Neural cell (in vitro differentiated cells): ENCODE data around the gene FKRP. TPM values are rescaled to one million over a fixed set of nuclear protein-coding genes. Genes with fewer than 3 reads are reported as not detected.

Experiments used
- H2AFZ ChIP-seq: fragments of 200-600, 300-800 bp; sonication (generic), shearing (Covaris generic); 2 replicates; pipeline ENCODE4 v1.6.0; 2014; ENCODE audit warnings: low read depth, mild to moderate bottlenecking, antibody characterized with exemption, low read length, moderate library complexity
- H3F3A ChIP-seq: fragments of 200-600 bp; shearing (Covaris generic); 2 replicates; pipeline ENCODE4 v1.6.1; 2016; ENCODE audit warnings: mild to moderate bottlenecking, moderate library complexity, mixed read lengths, antibody characterized with exemption, low read length; ENCODE audit not compliant: insufficient read depth, poor library complexity, severe bottlenecking
- H3K27ac ChIP-seq: fragments of 200-600, 300-800 bp; sonication (generic), shearing (Covaris generic); 2 replicates; pipeline ENCODE4 v1.5.1; 2014; ENCODE audit warnings: mild to moderate bottlenecking, low read length, moderate library complexity
- H3K27me3 ChIP-seq: fragments of 300-800, 200-600 bp; sonication (generic), shearing (Covaris generic); 2 replicates; pipeline ENCODE4 v1.6.0; 2014; ENCODE audit warnings: mild to moderate bottlenecking, low read depth, low read length, moderate library complexity; ENCODE audit not compliant: insufficient read depth
- H3K36me3 ChIP-seq: fragments of 300-800, 200-600 bp; sonication (generic), shearing (Covaris generic); 2 replicates; pipeline ENCODE4 v1.5.1; 2014; ENCODE audit warnings: mild to moderate bottlenecking, antibody characterized with exemption, low read length, moderate library complexity; ENCODE audit not compliant: insufficient read depth
- H3K4me2 ChIP-seq: fragments of 300-800, 200-600 bp; sonication (generic), shearing (Covaris generic); 2 replicates; pipeline ENCODE4 v1.6.0; 2014; ENCODE audit warnings: mild to moderate bottlenecking, low read length
- H3K4me3 ChIP-seq: fragments of 300-800, 200-600 bp; sonication (generic), shearing (Covaris generic); 2 replicates; pipeline ENCODE4 v1.5.1; 2014; ENCODE audit warnings: mild to moderate bottlenecking, low read length, moderate library complexity
- H3K79me2 ChIP-seq: fragments of 200-600 bp; shearing (Covaris generic); replicated peaks from 2 replicates; pipeline ENCODE4 v1.6.0; 2014; ENCODE audit warnings: mild to moderate bottlenecking, low read length, moderate library complexity; ENCODE audit not compliant: insufficient read depth
- H3K9ac ChIP-seq: fragments of 300-800, 200-600 bp; sonication (generic), shearing (Covaris generic); 2 replicates; pipeline ENCODE4 v1.6.1; 2016; ENCODE audit warnings: mild to moderate bottlenecking, low read length, mixed read lengths
- H3K9me2 ChIP-seq: fragments of 200-600 bp; shearing (Covaris generic); 2 replicates; pipeline ENCODE4 v1.6.1; 2016; ENCODE audit warnings: mild to moderate bottlenecking, low read length, mixed read lengths; ENCODE audit not compliant: insufficient read depth
- H3K9me3 ChIP-seq: fragments of 200-600, 300-800 bp; sonication (generic), shearing (Covaris generic); 2 replicates; pipeline ENCODE4 v1.6.1; 2016; ENCODE audit warnings: mild to moderate bottlenecking, mixed run types, low read length, moderate library complexity, mixed read lengths
- H4K20me1 ChIP-seq: fragments of 200-600 bp; shearing (Covaris generic); 2 replicates; pipeline ENCODE4 v1.6.1; 2016; ENCODE audit warnings: mild to moderate bottlenecking, mixed run types; ENCODE audit not compliant: insufficient read depth
- EP300 ChIP-seq: fragments of 450-650 bp; conservative IDR thresholded peaks from 2 replicates; pipeline ENCODE4 v1.6.1; 2014; ENCODE audit warnings: antibody characterized with exemption, mild to moderate bottlenecking, moderate library complexity; ENCODE audit not compliant: poor library complexity, severe bottlenecking
- EZH2 ChIP-seq: fragments of 200-600, 300-800 bp; shearing (Covaris generic), sonication (generic); IDR thresholded peaks from 2 replicates; pipeline ENCODE4 v1.6.1; 2014; ENCODE audit warnings: antibody characterized with exemption, low read length, borderline replicate concordance, mild to moderate bottlenecking; ENCODE audit not compliant: insufficient read depth, poor library complexity, severe bottlenecking
- MXI1 ChIP-seq: fragments of 450-650 bp; conservative IDR thresholded peaks from 2 replicates; pipeline ENCODE4 v1.6.1; 2014; ENCODE audit warnings: antibody characterized with exemption, mild to moderate bottlenecking; ENCODE audit not compliant: poor library complexity, severe bottlenecking
- POLR2AphosphoS5 ChIP-seq: IDR thresholded peaks from 2 replicates; pipeline ENCODE4 v1.6.1; 2012
- RAD21 ChIP-seq: fragments of 450-650 bp; conservative IDR thresholded peaks from 2 replicates; pipeline ENCODE4 v1.6.1; 2014; ENCODE audit warnings: antibody characterized with exemption, mild to moderate bottlenecking, moderate library complexity
- REST ChIP-seq: IDR thresholded peaks from 2 replicates; pipeline ENCODE4 v1.6.1; 2012; ENCODE audit warnings: borderline replicate concordance
- SMC3 ChIP-seq: fragments of 450-650 bp; conservative IDR thresholded peaks from 2 replicates; pipeline ENCODE4 v1.6.1; 2014; ENCODE audit warnings: antibody characterized with exemption, mild to moderate bottlenecking, moderate library complexity; ENCODE audit not compliant: poor library complexity
- TAF1 ChIP-seq: IDR thresholded peaks from 2 replicates; pipeline ENCODE4 v1.6.1; 2012; ENCODE audit warnings: low read depth
- polyA plus RNA-seq: library from polyadenylated mRNA; depleted of rRNA; stranded (reverse); fragments of >200 nt; gene quantifications from 2 replicates; pipeline ENCODE4 v1.2.3, GENCODE V29; 2014
- TF ChIP-seq, protein P1 (sequence below): fragments of 450-650 bp; IDR thresholded peaks from 2 replicates; pipeline ENCODE4 v1.5.1; 2014; ENCODE audit warnings: antibody characterized with exemption, mild to moderate bottlenecking, moderate library complexity; ENCODE audit not compliant: poor library complexity, severe bottlenecking

Gene FKRP
- polyA plus RNA-seq, 1 donor from 2014 or later, result 27.8 TPM

DNA sequence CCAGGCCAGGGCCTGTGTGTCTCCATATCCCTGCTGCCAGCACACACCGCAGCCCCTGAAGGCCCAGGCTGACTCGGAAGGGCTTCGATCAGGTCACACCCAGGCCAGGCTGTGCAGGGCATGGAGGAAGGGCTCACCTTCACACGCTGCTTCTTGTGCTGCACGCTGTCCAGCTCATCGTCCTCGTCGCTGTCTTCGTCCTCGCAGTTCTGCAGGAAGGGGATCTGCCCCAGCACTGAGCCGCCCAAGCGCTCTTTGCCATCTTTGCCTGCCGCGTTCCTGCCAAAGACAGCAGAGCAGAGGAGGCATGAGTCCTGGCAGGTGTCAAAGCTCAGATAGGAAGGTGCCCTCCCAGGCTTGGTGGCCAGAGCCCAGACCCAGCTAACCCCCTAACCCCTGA, 15.3 kb upstream of the FKRP start:
- TF ChIP-seq RAD21 (no peak), EZH2 (no peak), REST (no peak), MXI1 (no peak), EP300 (no peak), TAF1 (no peak), POLR2AphosphoS5 (no peak)
- TF ChIP-seq, protein P1, sequence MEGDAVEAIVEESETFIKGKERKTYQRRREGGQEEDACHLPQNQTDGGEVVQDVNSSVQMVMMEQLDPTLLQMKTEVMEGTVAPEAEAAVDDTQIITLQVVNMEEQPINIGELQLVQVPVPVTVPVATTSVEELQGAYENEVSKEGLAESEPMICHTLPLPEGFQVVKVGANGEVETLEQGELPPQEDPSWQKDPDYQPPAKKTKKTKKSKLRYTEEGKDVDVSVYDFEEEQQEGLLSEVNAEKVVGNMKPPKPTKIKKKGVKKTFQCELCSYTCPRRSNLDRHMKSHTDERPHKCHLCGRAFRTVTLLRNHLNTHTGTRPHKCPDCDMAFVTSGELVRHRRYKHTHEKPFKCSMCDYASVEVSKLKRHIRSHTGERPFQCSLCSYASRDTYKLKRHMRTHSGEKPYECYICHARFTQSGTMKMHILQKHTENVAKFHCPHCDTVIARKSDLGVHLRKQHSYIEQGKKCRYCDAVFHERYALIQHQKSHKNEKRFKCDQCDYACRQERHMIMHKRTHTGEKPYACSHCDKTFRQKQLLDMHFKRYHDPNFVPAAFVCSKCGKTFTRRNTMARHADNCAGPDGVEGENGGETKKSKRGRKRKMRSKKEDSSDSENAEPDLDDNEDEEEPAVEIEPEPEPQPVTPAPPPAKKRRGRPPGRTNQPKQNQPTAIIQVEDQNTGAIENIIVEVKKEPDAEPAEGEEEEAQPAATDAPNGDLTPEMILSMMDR, result no peak
- Histone ChIP-seq H4K20me1 (peaks cover 18% of the 10 kb centered on the region), H3K79me2 (peaks cover 11% of the 10 kb centered on the region), H3K9ac (no peak overlapping the region), H3K4me2 (no peak overlapping the region), H3K27me3 (no peaks in the 10 kb centered on the region), H3K9me3 (no peaks in the 10 kb centered on the region), H3K36me3 (no peaks in the 10 kb centered on the region), H3K27ac (no peak overlapping the region), H3K9me2 (no peaks in the 10 kb centered on the region), H3K4me3 (no peak overlapping the region), H3F3A (no peaks in the 10 kb centered on the region), H2AFZ (no peak overlapping the region)

- Histone ChIP-seq H3K4me2 (no peak overlapping the region), H3K9me3 (no peaks in the 10 kb centered on the region), H2AFZ (no peak overlapping the region), H3K27ac (no peak overlapping the region), H3K27me3 (no peaks in the 10 kb centered on the region), H3K9me2 (no peaks in the 10 kb centered on the region), H3K9ac (no peak overlapping the region), H3K36me3 (no peaks in the 10 kb centered on the region), H3F3A (no peaks in the 10 kb centered on the region), H3K4me3 (no peak overlapping the region), H4K20me1 (peaks cover 18% of the 10 kb centered on the region), H3K79me2 (peaks cover 11% of the 10 kb centered on the region)
- TF ChIP-seq MXI1 (no peak), POLR2AphosphoS5 (no peak), RAD21 (no peak), EZH2 (no peak), SMC3 (no peak), EP300 (no peak), REST (no peak), TAF1 (no peak)
- TF ChIP-seq, protein P1, result no peak
These were observed 14.8 kb upstream of the FKRP start for GRCh38 chr19:46731007-46731501.
